K562 (cell line): ENCODE measurements around the gene ATG7. TPM values are rescaled to one million over a fixed set of nuclear protein-coding genes. Genes with fewer than 3 reads are reported as not detected.

ENCODE experiments used
- BACH1 ChIP-seq: fragments of 200-800 bp; sonication (Bioruptor generic); IDR thresholded peaks from 2 replicates; pipeline ENCODE4 v1.6.1; 2016; ENCODE audit warnings: missing genetic modification characterization, missing compliant biosample characterization
- CBX1 ChIP-seq: sonication (generic); IDR thresholded peaks from 2 replicates; pipeline ENCODE4 v1.6.1; 2016; ENCODE audit warnings: antibody characterized with exemption, low read depth, mild to moderate bottlenecking
- DMBX1 ChIP-seq: fragments of 250-450 bp; sonication (Bioruptor Pico); IDR thresholded peaks from 2 replicates; pipeline ENCODE4 v1.8.0; 2022; ENCODE audit warnings: inconsistent platforms, mild to moderate bottlenecking, moderate library complexity, borderline replicate concordance
- ELF4 ChIP-seq: fragments of 450-650 bp; formaldehyde crosslinking; IDR thresholded peaks from 2 replicates; pipeline ENCODE4 v1.4.0; 2022; ENCODE audit warnings: missing genetic modification characterization
- FOSL1 ChIP-seq: fragments of 200-800 bp; sonication (Bioruptor generic); conservative IDR thresholded peaks from 2 replicates; pipeline ENCODE4 v1.6.1; 2016; ENCODE audit warnings: missing genetic modification characterization, missing compliant biosample characterization
- FOXP1 ChIP-seq: sonication (generic); formaldehyde crosslinking; IDR thresholded peaks from 2 replicates; pipeline ENCODE4 v1.8.0; 2022; ENCODE audit warnings: mild to moderate bottlenecking, missing genetic modification reagents
- GTF2F1 ChIP-seq: IDR thresholded peaks from 2 replicates; pipeline ENCODE4 v1.6.1; 2011; ENCODE audit warnings: low read depth, low read length, improper control_type of control experiment
- HDAC8 ChIP-seq: fragments of 450-650 bp; IDR thresholded peaks from 2 replicates; pipeline ENCODE4 v1.6.1; 2016; ENCODE audit warnings: mild to moderate bottlenecking, missing genetic modification characterization, moderate library complexity, missing compliant biosample characterization
- HIVEP1 ChIP-seq: fragments of 250-450 bp; sonication (Bioruptor Pico); IDR thresholded peaks from 2 replicates; pipeline ENCODE4 v1.4.0; 2020; ENCODE audit warnings: mild to moderate bottlenecking
- NCOR1 ChIP-seq: fragments of 450-650 bp; IDR thresholded peaks from 2 replicates; pipeline ENCODE4 v1.6.1; 2016; ENCODE audit warnings: mild to moderate bottlenecking, moderate library complexity
- POLR3A ChIP-seq: IDR thresholded peaks from 2 replicates; pipeline ENCODE4 v1.6.1; 2011; ENCODE audit warnings: borderline replicate concordance, mild to moderate bottlenecking, moderate library complexity; ENCODE audit not compliant: insufficient read length, insufficient read depth; ENCODE audit errors: extremely low read depth
- RNF2 ChIP-seq: sonication (generic); IDR thresholded peaks from 2 replicates; pipeline ENCODE4 v1.6.1; 2016
- SAFB2 ChIP-seq: fragments of 200-400 bp; formaldehyde crosslinking; IDR thresholded peaks from 2 replicates; pipeline ENCODE4 v1.6.1; 2018; ENCODE audit warnings: borderline replicate concordance, low read length, low read depth, moderate library complexity; ENCODE audit not compliant: severe bottlenecking
- SIN3A ChIP-seq, 2 experiments: fragments of 150-350 bp in 1 of 2; IDR thresholded peaks; 2 replicates each; pipeline ENCODE4 v1.6.1; 2011 to 2016; ENCODE audit warnings: borderline replicate concordance in 2 of 2, low read depth in 2 of 2, low read length in 2 of 2, mild to moderate bottlenecking in 2 of 2, moderate library complexity in 2 of 2; ENCODE audit not compliant: control insufficient read depth in 1 of 2
- TEAD1 ChIP-seq, 2 experiments: fragments of 450-650 bp in 1 of 2; sonication (generic) in 1 of 2; formaldehyde crosslinking; IDR thresholded peaks; 2 replicates each; pipeline versions ENCODE4 v1.4.0 to v1.8.0; 2020 to 2022; ENCODE audit warnings: mild to moderate bottlenecking in 2 of 2, missing genetic modification reagents in 1 of 2
- XRCC4 ChIP-seq: IDR thresholded peaks from one replicate; pipeline ENCODE4 v1.6.1; 2011; ENCODE audit not compliant: insufficient read depth, insufficient read length; ENCODE audit errors: extremely low read depth
- ZFP36 ChIP-seq: fragments of 150-350 bp; IDR thresholded peaks from 2 replicates; pipeline ENCODE4 v1.6.1; 2018; ENCODE audit warnings: low read length, low read depth; ENCODE audit not compliant: partially characterized antibody
- ZNF143 ChIP-seq: sonication (generic); formaldehyde crosslinking; IDR thresholded peaks from 2 replicates; pipeline ENCODE4 v1.9.0; 2022; ENCODE audit warnings: mild to moderate bottlenecking, missing genetic modification reagents
- ZNF165 ChIP-seq: fragments of 250-450 bp; sonication (Bioruptor Pico); IDR thresholded peaks from 2 replicates; pipeline ENCODE4 v1.4.0; 2020; ENCODE audit warnings: borderline replicate concordance
- ZNF217 ChIP-seq: sonication (generic); formaldehyde crosslinking; IDR thresholded peaks from 2 replicates; pipeline ENCODE4 v1.8.0; 2022; ENCODE audit warnings: mild to moderate bottlenecking, missing genetic modification reagents
- ZNF436 ChIP-seq: fragments of 250-450, 450-650 bp; sonication (Bioruptor Pico); formaldehyde crosslinking; IDR thresholded peaks from 2 replicates; pipeline ENCODE4 v1.7.0; 2020; ENCODE audit warnings: mild to moderate bottlenecking
- polyA plus RNA-seq, 8 experiments: library from polyadenylated mRNA; depleted of rRNA in 4 of 8; stranded (reverse) in 5 of 8; unstranded in 3 of 8; fragments of >200 nt; fragmentation: Nextera tagmentation in 2 of 8; fragmentation: Illumina TruSeq in 1 of 8; extraction: Ambion mirVana in 2 of 8; extraction: Trizol in 1 of 8; gene quantifications; 2 replicates each; pipeline versions ENCODE4 v1.2.1 to v1.2.3, GENCODE V29; 2011 to 2014; ENCODE audit warnings: inconsistent platforms in 1 of 8, missing spikeins in 1 of 8
- total RNA-seq, 7 experiments: library from RNA; depleted of rRNA in 6 of 7; stranded (reverse); fragments of >200 nt in 6 of 7; fragmentation: Illumina TruSeq in 2 of 7; extraction: Trizol in 2 of 7; gene quantifications; 2 replicates each; pipeline versions ENCODE4 v1.2.1 to v1.2.3, GENCODE V29; 2011 to 2021; ENCODE audit warnings: low replicate concordance in 1 of 7
- TF ChIP-seq, protein P1 (sequence below): sonication (generic); formaldehyde crosslinking; IDR thresholded peaks from 2 replicates; pipeline ENCODE4 v1.8.0; 2023; ENCODE audit warnings: mild to moderate bottlenecking, missing genetic modification reagents
- TF ChIP-seq, protein P2 (sequence below): sonication (generic); formaldehyde crosslinking; IDR thresholded peaks from 2 replicates; pipeline ENCODE4 v1.8.1; 2023; ENCODE audit warnings: mild to moderate bottlenecking, missing genetic modification reagents, moderate library complexity
- TF ChIP-seq, protein P3 (sequence below): sonication (generic); formaldehyde crosslinking; IDR thresholded peaks from 2 replicates; pipeline ENCODE4 v1.8.0; 2022; ENCODE audit warnings: missing genetic modification reagents, mild to moderate bottlenecking, borderline replicate concordance

Gene ATG7
- total and polyA plus RNA-seq, 9 of the 15 experiments (the other 6 are each of a cell fraction or from before 2014, with no cell fraction given), result 18.3 to 45.3 (median 33.6) TPM

DNA sequence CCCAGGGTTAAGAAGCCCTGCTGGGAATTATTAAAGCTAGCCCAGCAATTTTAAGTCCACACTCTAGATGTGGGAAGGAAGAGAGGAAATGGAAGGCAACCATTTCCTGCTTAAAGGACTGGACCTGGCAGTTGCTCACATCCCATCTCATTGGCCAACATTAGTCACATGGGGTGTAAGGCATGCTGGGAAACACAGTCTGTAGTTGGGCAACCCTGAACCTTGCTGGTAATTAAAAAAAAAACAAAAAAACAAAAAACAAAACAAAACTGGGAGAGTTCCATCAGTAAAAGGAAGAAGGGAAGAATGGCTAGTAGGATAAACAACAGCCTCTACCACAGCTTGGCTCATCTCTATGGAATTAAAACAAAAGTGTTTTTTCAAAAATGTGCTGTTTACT lies 235.5 kb downstream of the ATG7 start (continued):
- TF ChIP-seq TEAD1 (CRISPR knock-in tag; IDR thresholded peaks at IDR 0.05) (no peak), ZNF217 (CRISPR knock-in tag) (no peak), ZNF436 (no peak), HIVEP1 (CRISPR knock-in tag) (no peak), HDAC8 (tag) (no peak), CBX1 (0 out of 2 replicates have a peak, but pooled peaks have one; percentile 67), ZNF165 (CRISPR knock-in tag) (no peak), FOSL1 (tag) (no peak), GTF2F1 (no peak), DMBX1 (CRISPR knock-in tag) (peak; percentile 51; the same call in 1 of the 2 replicates), XRCC4 (no peak), BACH1 (tag) (no peak), ZNF143 (CRISPR knock-in tag) (peak; percentile 64), POLR3A (no peak), FOXP1 (CRISPR knock-in tag) (no peak), ELF4 (CRISPR knock-in tag) (no peak), NCOR1 (no peak), SIN3A (IDR thresholded peaks at IDR 0.05; ENCODE audit: borderline replicate concordance in 2 of 2, control insufficient read depth in 1 of 2, low read depth in 2 of 2, low read length in 2 of 2) (no peak), SAFB2 (no peak), ZFP36 (no peak), RNF2 (no peak)
- TF ChIP-seq, protein P1, sequence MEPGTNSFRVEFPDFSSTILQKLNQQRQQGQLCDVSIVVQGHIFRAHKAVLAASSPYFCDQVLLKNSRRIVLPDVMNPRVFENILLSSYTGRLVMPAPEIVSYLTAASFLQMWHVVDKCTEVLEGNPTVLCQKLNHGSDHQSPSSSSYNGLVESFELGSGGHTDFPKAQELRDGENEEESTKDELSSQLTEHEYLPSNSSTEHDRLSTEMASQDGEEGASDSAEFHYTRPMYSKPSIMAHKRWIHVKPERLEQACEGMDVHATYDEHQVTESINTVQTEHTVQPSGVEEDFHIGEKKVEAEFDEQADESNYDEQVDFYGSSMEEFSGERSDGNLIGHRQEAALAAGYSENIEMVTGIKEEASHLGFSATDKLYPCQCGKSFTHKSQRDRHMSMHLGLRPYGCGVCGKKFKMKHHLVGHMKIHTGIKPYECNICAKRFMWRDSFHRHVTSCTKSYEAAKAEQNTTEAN (CRISPR knock-in tag), result no peak
- TF ChIP-seq, protein P2, sequence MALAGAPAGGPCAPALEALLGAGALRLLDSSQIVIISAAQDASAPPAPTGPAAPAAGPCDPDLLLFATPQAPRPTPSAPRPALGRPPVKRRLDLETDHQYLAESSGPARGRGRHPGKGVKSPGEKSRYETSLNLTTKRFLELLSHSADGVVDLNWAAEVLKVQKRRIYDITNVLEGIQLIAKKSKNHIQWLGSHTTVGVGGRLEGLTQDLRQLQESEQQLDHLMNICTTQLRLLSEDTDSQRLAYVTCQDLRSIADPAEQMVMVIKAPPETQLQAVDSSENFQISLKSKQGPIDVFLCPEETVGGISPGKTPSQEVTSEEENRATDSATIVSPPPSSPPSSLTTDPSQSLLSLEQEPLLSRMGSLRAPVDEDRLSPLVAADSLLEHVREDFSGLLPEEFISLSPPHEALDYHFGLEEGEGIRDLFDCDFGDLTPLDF, result no peak
- TF ChIP-seq, protein P3, sequence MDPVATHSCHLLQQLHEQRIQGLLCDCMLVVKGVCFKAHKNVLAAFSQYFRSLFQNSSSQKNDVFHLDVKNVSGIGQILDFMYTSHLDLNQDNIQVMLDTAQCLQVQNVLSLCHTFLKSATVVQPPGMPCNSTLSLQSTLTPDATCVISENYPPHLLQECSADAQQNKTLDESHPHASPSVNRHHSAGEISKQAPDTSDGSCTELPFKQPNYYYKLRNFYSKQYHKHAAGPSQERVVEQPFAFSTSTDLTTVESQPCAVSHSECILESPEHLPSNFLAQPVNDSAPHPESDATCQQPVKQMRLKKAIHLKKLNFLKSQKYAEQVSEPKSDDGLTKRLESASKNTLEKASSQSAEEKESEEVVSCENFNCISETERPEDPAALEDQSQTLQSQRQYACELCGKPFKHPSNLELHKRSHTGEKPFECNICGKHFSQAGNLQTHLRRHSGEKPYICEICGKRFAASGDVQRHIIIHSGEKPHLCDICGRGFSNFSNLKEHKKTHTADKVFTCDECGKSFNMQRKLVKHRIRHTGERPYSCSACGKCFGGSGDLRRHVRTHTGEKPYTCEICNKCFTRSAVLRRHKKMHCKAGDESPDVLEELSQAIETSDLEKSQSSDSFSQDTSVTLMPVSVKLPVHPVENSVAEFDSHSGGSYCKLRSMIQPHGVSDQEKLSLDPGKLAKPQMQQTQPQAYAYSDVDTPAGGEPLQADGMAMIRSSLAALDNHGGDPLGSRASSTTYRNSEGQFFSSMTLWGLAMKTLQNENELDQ (CRISPR knock-in tag), result no peak
